ENCODE measurements around the gene TSPAN5. TPM values are rescaled to one million over a fixed set of nuclear protein-coding genes. Genes with fewer than 3 reads are reported as not detected.

The TSPAN5 gene
- total RNA-seq, 1 donor from 2014 or later: 21.1 TPM

- intact Hi-C loops (cut with micrococcal nuclease): no loop called here
- Mint-ChIP-seq H3K9me3 (no peaks in the 10 kb centered on the region), H3K36me3 (ENCODE audit: low read depth) (no peaks in the 10 kb centered on the region), H3K4me1 (ENCODE audit: low read depth) (peaks cover 27% of the 10 kb centered on the region), H3K27ac (no peak overlapping the region), H3K27me3 (ENCODE audit: low read depth) (no peaks in the 10 kb centered on the region), H3K4me3 (ENCODE audit: low read depth) (no peak overlapping the region)
- DNase-seq (ENCODE audit: low spot score): no peak
Measured at GRCh38 chr4:98620087-98620784, 38.2 kb downstream of the TSPAN5 start.

- Mint-ChIP-seq H3K27me3 (ENCODE audit: low read depth) (no peaks in the 10 kb centered on the region), H3K4me3 (ENCODE audit: low read depth) (no peak overlapping the region), H3K36me3 (ENCODE audit: low read depth) (no peaks in the 10 kb centered on the region), H3K27ac (no peak overlapping the region), H3K4me1 (ENCODE audit: low read depth) (peaks cover 20% of the 10 kb centered on the region), H3K9me3 (no peaks in the 10 kb centered on the region)
- DNase-seq (ENCODE audit: low spot score): no peak
- intact Hi-C loops (cut with micrococcal nuclease): no loop called here
Measured at GRCh38 chr4:98619180-98619579, 39.2 kb downstream of the TSPAN5 start.

- Mint-ChIP-seq H3K36me3 (ENCODE audit: low read depth) (no peaks in the 10 kb centered on the region), H3K4me3 (ENCODE audit: low read depth) (no peak overlapping the region), H3K4me1 (ENCODE audit: low read depth) (peaks cover 20% of the 10 kb centered on the region), H3K27me3 (ENCODE audit: low read depth) (no peaks in the 10 kb centered on the region), H3K9me3 (no peaks in the 10 kb centered on the region), H3K27ac (no peak overlapping the region)
- DNase-seq (ENCODE audit: low spot score): no peak
- intact Hi-C loops (cut with micrococcal nuclease): no loop called here
Measured at GRCh38 chr4:98618680-98619079, 39.7 kb downstream of the TSPAN5 start.

GRCh38 chr4:98617358-98618047 is 40.9 kb downstream of the TSPAN5 start:
- H3K4me3 Mint-ChIP-seq (ENCODE audit: low read depth): no peak overlapping the region

GRCh38 chr4:98615991-98616390 is 42.4 kb downstream of the TSPAN5 start:
- H3K4me3 Mint-ChIP-seq (ENCODE audit: low read depth): no peak overlapping the region
- no peak overlapping the region for H3K27ac Mint-ChIP-seq
- intact Hi-C loops (cut with micrococcal nuclease): no loop called here
- H3K4me1 Mint-ChIP-seq (ENCODE audit: low read depth): peaks cover 35% of the 10 kb centered on the region
- H3K36me3 Mint-ChIP-seq (ENCODE audit: low read depth): no peaks in the 10 kb centered on the region
- H3K9me3 Mint-ChIP-seq: no peaks in the 10 kb centered on the region
- DNase-seq (ENCODE audit: low spot score): no peak
- no peaks in the 10 kb centered on the region for H3K27me3 Mint-ChIP-seq (ENCODE audit: low read depth)

More at GRCh38 chr4:98617358-98618047, 40.9 kb downstream of the TSPAN5 start:
- Mint-ChIP-seq H3K9me3 (no peaks in the 10 kb centered on the region), H3K27me3 (ENCODE audit: low read depth) (no peaks in the 10 kb centered on the region), H3K27ac (no peak overlapping the region), H3K36me3 (ENCODE audit: low read depth) (no peaks in the 10 kb centered on the region), H3K4me1 (ENCODE audit: low read depth) (peaks cover 30% of the 10 kb centered on the region)
- DNase-seq (ENCODE audit: low spot score): no peak
- intact Hi-C loops (cut with micrococcal nuclease): no loop called here

- Mint-ChIP-seq H3K27me3 (ENCODE audit: low read depth) (no peaks in the 10 kb centered on the region), H3K36me3 (ENCODE audit: low read depth) (no peaks in the 10 kb centered on the region), H3K4me1 (ENCODE audit: low read depth) (peaks cover 34% of the 10 kb centered on the region), H3K27ac (no peak overlapping the region), H3K9me3 (no peaks in the 10 kb centered on the region), H3K4me3 (ENCODE audit: low read depth) (no peak overlapping the region)
- DNase-seq (ENCODE audit: low spot score): no peak
- intact Hi-C loops (cut with micrococcal nuclease): no loop called here
Measured at GRCh38 chr4:98614662-98615061, 43.7 kb downstream of the TSPAN5 start.

GRCh38 chr4:98614094-98614493 is 44.3 kb downstream of the TSPAN5 start:
- no peak for DNase-seq (ENCODE audit: low spot score)
- no peaks in the 10 kb centered on the region for H3K27me3 Mint-ChIP-seq (ENCODE audit: low read depth)
- H3K4me1 Mint-ChIP-seq (ENCODE audit: low read depth): peaks cover 38% of the 10 kb centered on the region
- intact Hi-C loops (cut with micrococcal nuclease): no loop called here
- H3K36me3 Mint-ChIP-seq (ENCODE audit: low read depth): no peaks in the 10 kb centered on the region
- H3K27ac Mint-ChIP-seq: no peak overlapping the region
- no peak overlapping the region for H3K4me3 Mint-ChIP-seq (ENCODE audit: low read depth)
- H3K9me3 Mint-ChIP-seq: no peaks in the 10 kb centered on the region

- H3K9me3 Mint-ChIP-seq: no peaks in the 10 kb centered on the region
- H3K4me3 Mint-ChIP-seq (ENCODE audit: low read depth): no peak overlapping the region
- peaks cover 42% of the 10 kb centered on the region for H3K4me1 Mint-ChIP-seq (ENCODE audit: low read depth)
- DNase-seq (ENCODE audit: low spot score): no peak
- intact Hi-C loops (cut with micrococcal nuclease): no loop called here
- no peaks in the 10 kb centered on the region for H3K27me3 Mint-ChIP-seq (ENCODE audit: low read depth)
- no peak overlapping the region for H3K27ac Mint-ChIP-seq
- peaks cover 3% of the 10 kb centered on the region for H3K36me3 Mint-ChIP-seq (ENCODE audit: low read depth)
Measured at GRCh38 chr4:98613453-98614075, 44.8 kb downstream of the TSPAN5 start.

GRCh38 chr4:98612318-98613250 is 45.8 kb downstream of the TSPAN5 start:
- intact Hi-C loops (cut with micrococcal nuclease): no loop called here
- Mint-ChIP-seq H3K4me1 (ENCODE audit: low read depth) (peaks cover 42% of the 10 kb centered on the region), H3K27ac (peak overlapping the region; percentile 5), H3K9me3 (no peaks in the 10 kb centered on the region), H3K4me3 (ENCODE audit: low read depth) (no peak overlapping the region), H3K27me3 (ENCODE audit: low read depth) (no peaks in the 10 kb centered on the region), H3K36me3 (ENCODE audit: low read depth) (peaks cover 4% of the 10 kb centered on the region)
- no peak for DNase-seq (ENCODE audit: low spot score)

GRCh38 chr4:98611677-98612317 is 46.6 kb downstream of the TSPAN5 start:
- peaks cover 40% of the 10 kb centered on the region for H3K4me1 Mint-ChIP-seq (ENCODE audit: low read depth)
- H3K9me3 Mint-ChIP-seq: no peaks in the 10 kb centered on the region
- H3K27me3 Mint-ChIP-seq (ENCODE audit: low read depth): no peaks in the 10 kb centered on the region
- peaks cover 4% of the 10 kb centered on the region for H3K36me3 Mint-ChIP-seq (ENCODE audit: low read depth)
- H3K27ac Mint-ChIP-seq: no peak overlapping the region
- intact Hi-C loops (cut with micrococcal nuclease): no loop called here
- H3K4me3 Mint-ChIP-seq (ENCODE audit: low read depth): no peak overlapping the region
- DNase-seq (ENCODE audit: low spot score): no peak

GRCh38 chr4:98610926-98611676 is 47.3 kb downstream of the TSPAN5 start:
- Mint-ChIP-seq H3K27me3 (ENCODE audit: low read depth) (no peaks in the 10 kb centered on the region), H3K4me3 (ENCODE audit: low read depth) (no peak overlapping the region), H3K4me1 (ENCODE audit: low read depth) (peaks cover 47% of the 10 kb centered on the region)

More at GRCh38 chr4:98610926-98611676, 47.3 kb downstream of the TSPAN5 start:
- H3K9me3 Mint-ChIP-seq: no peaks in the 10 kb centered on the region
- intact Hi-C loops (cut with micrococcal nuclease): no loop called here
- H3K36me3 Mint-ChIP-seq (ENCODE audit: low read depth): peaks cover 6% of the 10 kb centered on the region
- DNase-seq (ENCODE audit: low spot score): no peak
- H3K27ac Mint-ChIP-seq: no peak overlapping the region
